ENCODE measurements around the gene RPS18. TPM values are rescaled to one million over a fixed set of nuclear protein-coding genes. Genes with fewer than 3 reads are reported as not detected.

The RPS18 gene
- total RNA-seq, 4 donors from 2014 or later = 1,790 to 3,429 (median 2,432) TPM

DNA sequence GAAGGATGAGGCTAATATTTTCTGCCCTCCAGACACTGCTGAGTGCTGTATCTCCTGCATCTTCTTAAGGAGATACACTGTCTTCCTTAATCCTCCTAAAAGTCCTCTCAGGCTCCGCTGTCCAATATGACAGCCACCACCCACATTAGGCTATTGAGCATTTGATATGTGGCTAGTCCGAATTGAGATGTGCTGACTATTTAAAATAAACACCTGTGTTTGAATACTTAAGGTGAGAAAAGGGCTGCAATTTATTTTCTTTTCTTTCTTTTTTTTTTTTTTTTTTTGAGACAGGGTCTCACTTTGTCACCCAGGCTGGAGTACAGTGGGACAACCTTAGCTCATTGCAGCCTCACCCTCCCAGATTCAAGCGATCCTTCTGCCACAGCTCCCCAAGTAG, 30.0 kb downstream of the RPS18 start:
- WGBS, 2 donors = 82 to 95% methylated on average over 3 of the region's 3 CpGs
- Histone ChIP-seq H3K9me3 (no peaks in the 10 kb centered on the region), H3K27me3 (no peaks in the 10 kb centered on the region), H3K4me1 (peaks cover 7 to 21% of the 10 kb centered on the region in 2 donors), H3K27ac (no peak overlapping the region), H3K36me3 (peaks cover 8 to 26% of the 10 kb centered on the region in 2 donors), H3K4me3 (replicated peaks in 1 of 3) (no peak overlapping the region)
- intact Hi-C loops (cut with DNase I) = no loop called here
- TF ChIP-seq, protein P1, sequence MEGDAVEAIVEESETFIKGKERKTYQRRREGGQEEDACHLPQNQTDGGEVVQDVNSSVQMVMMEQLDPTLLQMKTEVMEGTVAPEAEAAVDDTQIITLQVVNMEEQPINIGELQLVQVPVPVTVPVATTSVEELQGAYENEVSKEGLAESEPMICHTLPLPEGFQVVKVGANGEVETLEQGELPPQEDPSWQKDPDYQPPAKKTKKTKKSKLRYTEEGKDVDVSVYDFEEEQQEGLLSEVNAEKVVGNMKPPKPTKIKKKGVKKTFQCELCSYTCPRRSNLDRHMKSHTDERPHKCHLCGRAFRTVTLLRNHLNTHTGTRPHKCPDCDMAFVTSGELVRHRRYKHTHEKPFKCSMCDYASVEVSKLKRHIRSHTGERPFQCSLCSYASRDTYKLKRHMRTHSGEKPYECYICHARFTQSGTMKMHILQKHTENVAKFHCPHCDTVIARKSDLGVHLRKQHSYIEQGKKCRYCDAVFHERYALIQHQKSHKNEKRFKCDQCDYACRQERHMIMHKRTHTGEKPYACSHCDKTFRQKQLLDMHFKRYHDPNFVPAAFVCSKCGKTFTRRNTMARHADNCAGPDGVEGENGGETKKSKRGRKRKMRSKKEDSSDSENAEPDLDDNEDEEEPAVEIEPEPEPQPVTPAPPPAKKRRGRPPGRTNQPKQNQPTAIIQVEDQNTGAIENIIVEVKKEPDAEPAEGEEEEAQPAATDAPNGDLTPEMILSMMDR (IDR thresholded peaks at IDR 0.05) = no peak
- no peak for TF ChIP-seq POLR2A (IDR thresholded peaks at IDR 0.05)
- DNase-seq = no peak

DNA sequence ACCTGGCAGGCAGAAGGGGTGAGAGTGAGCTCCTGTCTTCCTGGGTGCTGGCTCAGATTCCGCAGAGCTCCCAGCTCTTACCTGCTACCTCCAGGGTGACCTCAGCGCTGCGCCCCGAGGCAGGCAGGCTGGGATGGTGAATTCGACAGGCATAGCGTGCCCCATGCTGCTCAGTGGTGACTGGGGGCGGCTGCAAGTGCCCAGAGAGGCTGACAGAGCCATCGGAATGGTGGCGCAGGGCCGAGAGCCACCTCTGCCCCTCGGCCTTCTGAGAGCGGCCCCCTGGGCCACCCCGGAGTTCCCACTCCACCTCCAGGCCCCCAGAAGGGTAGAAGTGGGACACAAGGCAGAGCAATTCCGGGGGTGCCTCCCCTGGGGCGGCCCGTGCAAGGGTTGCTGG, 32.3 kb downstream of the RPS18 start:
- H3K9me3 ChIP-seq = no peaks in the 10 kb centered on the region
- H3K4me1 ChIP-seq = peaks cover 7 to 13% of the 10 kb centered on the region in 2 donors
- no peak for TF ChIP-seq POLR2A (IDR thresholded peaks at IDR 0.05)
- TF ChIP-seq, protein P1 (IDR thresholded peaks at IDR 0.05) = no peak
- H3K36me3 ChIP-seq = peaks cover 8 to 26% of the 10 kb centered on the region in 2 donors
- no peaks in the 10 kb centered on the region for H3K27me3 ChIP-seq
- 93 to 96% methylated on average over 3 to 9 of the region's 16 CpGs for WGBS, 2 donors
- H3K27ac ChIP-seq = no peak overlapping the region
- H3K4me3 ChIP-seq (replicated peaks in 1 of 3) = no peak overlapping the region
- intact Hi-C loops (cut with DNase I) = no loop called here
- no peak for DNase-seq

DNA sequence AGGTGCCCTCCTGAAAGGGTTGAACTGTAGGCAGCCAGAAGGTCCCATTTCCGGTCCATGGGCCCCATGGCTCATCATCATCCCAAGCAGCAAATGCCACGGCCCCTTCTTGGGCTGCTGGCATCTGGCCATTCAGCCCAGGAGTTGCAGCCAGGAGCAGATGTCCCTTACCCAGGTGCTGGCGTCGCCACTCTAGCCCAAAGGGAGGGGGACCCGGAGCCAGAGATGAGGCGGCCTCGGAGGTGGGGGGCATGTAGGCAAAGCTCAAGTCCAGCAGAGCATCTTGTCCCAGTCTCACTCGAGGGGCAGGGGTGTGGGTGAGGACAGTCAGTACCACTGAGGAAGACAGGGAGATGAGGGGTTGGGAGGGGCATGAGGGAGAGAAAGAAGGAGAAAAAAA, 33.2 kb downstream of the RPS18 start:
- H3K27ac ChIP-seq = peak overlapping the region in 1 of 3 donors; percentile 10
- TF ChIP-seq, protein P1 (IDR thresholded peaks at IDR 0.05) = no peak
- no peak for TF ChIP-seq POLR2A (IDR thresholded peaks at IDR 0.05)
- no peak overlapping the region for H3K4me3 ChIP-seq (replicated peaks in 1 of 3)
- no peak for DNase-seq
- intact Hi-C loops (cut with DNase I) = no loop called here
- H3K4me1 ChIP-seq = peaks cover 5 to 12% of the 10 kb centered on the region in 2 donors
- no peaks in the 10 kb centered on the region for H3K27me3 ChIP-seq
- no peaks in the 10 kb centered on the region for H3K9me3 ChIP-seq
- H3K36me3 ChIP-seq = peaks cover 8 to 26% of the 10 kb centered on the region in 2 donors
- 84 to 88% methylated on average over 8 of the region's 8 CpGs for WGBS, 2 donors

DNA sequence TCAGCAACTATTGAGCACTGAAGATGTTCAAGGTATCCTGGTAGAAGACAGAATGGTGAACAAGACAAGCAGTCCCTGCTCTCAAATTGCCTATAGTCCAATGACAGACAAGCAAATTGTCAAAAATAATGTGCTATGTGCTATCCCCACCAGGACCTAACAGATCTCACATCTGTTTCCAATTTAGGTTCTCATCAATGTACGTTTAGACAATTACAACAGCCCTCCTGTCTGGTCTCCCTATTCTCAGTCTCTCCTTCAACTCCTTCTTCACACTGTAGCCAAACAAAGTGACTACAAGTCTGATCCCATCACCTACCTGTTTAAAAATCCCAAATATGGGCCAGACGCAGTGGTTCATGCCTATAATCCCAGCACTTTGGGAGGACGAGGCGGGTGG, 34.5 kb downstream of the RPS18 start:
- no peaks in the 10 kb centered on the region for H3K9me3 ChIP-seq
- no peak for TF ChIP-seq POLR2A (IDR thresholded peaks at IDR 0.05)
- TF ChIP-seq, protein P1 (IDR thresholded peaks at IDR 0.05) = no peak
- H3K36me3 ChIP-seq = peaks cover 8 to 26% of the 10 kb centered on the region in 2 donors
- intact Hi-C loops (cut with DNase I) = no loop called here
- no peak for DNase-seq
- H3K4me1 ChIP-seq = peaks cover 0 to 2% of the 10 kb centered on the region in 2 donors
- no peak overlapping the region for H3K27ac ChIP-seq
- no peaks in the 10 kb centered on the region for H3K27me3 ChIP-seq
- WGBS, 2 donors = 87 to 91% methylated on average over 4 of the region's 4 CpGs
- H3K4me3 ChIP-seq (replicated peaks in 1 of 3) = no peak overlapping the region

DNA sequence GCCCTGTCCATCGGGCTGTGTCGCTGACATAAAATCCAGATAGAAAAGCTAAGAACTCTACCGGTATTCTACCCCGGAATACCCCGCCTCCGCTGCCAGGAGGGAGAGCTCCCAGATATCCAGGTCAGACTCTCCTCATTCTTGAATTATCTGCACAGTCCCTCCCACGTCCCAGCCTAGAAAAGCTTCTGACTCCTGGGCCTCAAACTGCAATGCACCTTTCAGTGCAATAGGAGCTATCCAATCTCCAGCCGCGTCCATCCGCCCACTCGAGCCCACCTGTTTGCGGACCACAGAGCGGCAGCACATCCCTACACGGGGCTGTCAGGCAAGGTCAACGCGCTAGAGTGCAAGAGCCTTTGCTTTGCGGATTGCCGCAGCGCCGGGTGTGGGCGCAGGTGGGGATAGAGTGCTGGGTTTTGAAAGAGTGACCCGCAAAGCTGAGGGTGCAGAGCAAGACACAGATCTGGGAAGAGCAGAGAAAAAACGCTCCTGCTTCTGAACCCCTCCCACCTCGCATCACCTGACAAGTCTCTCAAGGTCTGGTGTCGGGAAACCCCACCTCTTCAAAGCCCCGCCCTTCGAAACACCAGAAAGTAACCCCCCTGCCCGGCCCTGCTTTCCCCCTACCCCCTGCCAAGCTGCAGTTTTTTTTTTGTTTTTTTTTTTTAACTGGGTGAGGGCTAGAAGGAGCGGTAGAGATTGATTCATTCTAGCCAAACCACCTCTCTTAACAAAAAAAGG, 40.7 kb downstream of the RPS18 start:
- TF ChIP-seq POLR2A (IDR thresholded peaks at IDR 0.05) = peak in 1 of 2 donors; percentile 45
- TF ChIP-seq, protein P1 (IDR thresholded peaks at IDR 0.05) = peak in 1 of 6 experiments; percentile 15
- WGBS, 2 donors = 4 to 7% methylated on average over 18 to 29 of the region's 29 CpGs
- H3K27ac ChIP-seq = peak overlapping the region; percentile 94 to 99 (median 98)
- no peaks in the 10 kb centered on the region for H3K9me3 ChIP-seq
- peak overlapping the region; percentile 29 to 92 (median 35) for H3K4me3 ChIP-seq (replicated peaks in 1 of 3)
- peaks cover 24 to 39% of the 10 kb centered on the region in 2 donors for H3K4me1 ChIP-seq
- no peaks in the 10 kb centered on the region for H3K27me3 ChIP-seq
- no peaks in the 10 kb centered on the region for H3K36me3 ChIP-seq
- intact Hi-C loops (cut with DNase I) = no loop called here
- peak; percentile 95 to 98 for DNase-seq
